HEK293T (cell line): ENCODE data around the gene E2F1.
A peak's percentile ranks its signal among the peaks of the same experiment; 100 is the strongest.

ENCODE experiments used
- ARNT ChIP-seq: fragments of 450-650 bp; IDR thresholded peaks from 2 replicates; pipeline ENCODE4 v1.6.1; 2017; ENCODE audit warnings: mild to moderate bottlenecking
- CTBP1 ChIP-seq: fragments of 450-650 bp; IDR thresholded peaks from 2 replicates; pipeline ENCODE4 v1.6.1; 2016; ENCODE audit warnings: borderline replicate concordance
- ELF4 ChIP-seq: fragments of 450-650 bp; IDR thresholded peaks from 2 replicates; pipeline ENCODE4 v1.6.1; 2017; ENCODE audit warnings: antibody characterized with exemption
- FOXM1 ChIP-seq: fragments of 450-650 bp; IDR thresholded peaks from 2 replicates; pipeline ENCODE4 v1.6.1; 2017; ENCODE audit warnings: mild to moderate bottlenecking, borderline replicate concordance
- HDGF ChIP-seq: fragments of 450-650 bp; IDR thresholded peaks from 2 replicates; pipeline ENCODE4 v1.6.1; 2017; ENCODE audit warnings: antibody characterized with exemption, borderline replicate concordance
- SP1 ChIP-seq: fragments of 450-650 bp; IDR thresholded peaks from 2 replicates; pipeline ENCODE4 v1.6.1; 2017
- SUZ12 ChIP-seq: fragments of 450-650 bp; IDR thresholded peaks from 2 replicates; pipeline ENCODE4 v1.6.1; 2016; ENCODE audit warnings: mild to moderate bottlenecking
- ZNF384 ChIP-seq: fragments of 450-650 bp; IDR thresholded peaks from 2 replicates; pipeline ENCODE4 v1.6.1; 2016

DNA sequence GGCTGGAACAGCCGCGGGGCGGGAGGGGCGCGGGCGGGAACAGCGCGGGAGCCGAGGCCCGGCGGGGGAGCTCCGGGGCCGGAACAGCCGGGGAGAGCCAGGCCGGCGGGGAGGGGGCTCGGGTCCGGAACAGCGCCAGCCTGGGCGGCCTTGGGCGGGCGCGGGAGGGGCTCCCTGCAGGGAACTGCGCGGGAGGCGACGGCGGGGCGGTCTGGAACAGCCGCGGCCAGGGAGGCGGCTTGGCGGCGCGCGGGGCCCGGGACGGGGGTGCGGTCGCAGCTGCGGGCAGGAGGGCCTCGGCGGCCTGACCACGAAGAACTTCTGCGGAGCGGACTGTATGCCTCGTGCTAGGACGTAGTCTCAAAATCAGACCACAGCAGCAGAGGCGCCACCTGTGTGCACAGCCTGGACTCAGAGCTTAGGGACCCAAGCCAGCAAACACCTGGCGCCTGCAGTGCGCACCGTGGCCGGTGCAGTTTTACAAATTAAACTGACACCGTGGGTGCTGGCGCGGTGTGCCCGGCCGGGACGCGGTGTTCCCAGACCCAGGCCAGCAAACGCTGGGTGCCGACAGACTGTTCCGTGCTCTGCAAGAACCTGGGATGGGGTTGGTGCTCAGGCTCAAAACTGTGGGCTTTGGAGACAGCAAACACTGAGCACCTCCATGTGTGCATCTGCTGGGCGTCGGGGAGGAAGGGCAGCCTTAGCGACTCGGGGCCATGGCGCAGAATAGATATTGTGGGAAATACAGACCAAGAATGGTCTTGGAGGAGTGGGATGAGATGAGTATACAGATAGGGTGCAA is 46.2 kb upstream of the E2F1 start:
- no peak for TF ChIP-seq ARNT
- no peak for TF ChIP-seq SP1
- TF ChIP-seq HDGF, result no peak
- no peak for TF ChIP-seq ZNF384
- no peak for TF ChIP-seq ELF4
- TF ChIP-seq SUZ12, result no peak
- peak; percentile 1; the same call in 1 of the 2 replicates for TF ChIP-seq FOXM1
- TF ChIP-seq CTBP1, result no peak
